WTC11 (cell line): ENCODE results near the gene ST6GALNAC3. TPM values are rescaled to one million over a fixed set of nuclear protein-coding genes. Genes with fewer than 3 reads are reported as not detected.
A peak's percentile ranks its signal among the peaks of the same experiment; 100 is the strongest.

Source experiments
- ARID4B ChIP-seq: sonication (generic); formaldehyde crosslinking; IDR thresholded peaks from 2 replicates; pipeline ENCODE4 v1.8.0; 2023; ENCODE audit warnings: missing genetic modification reagents, mild to moderate bottlenecking, borderline replicate concordance
- ATF6 ChIP-seq: sonication (generic); formaldehyde crosslinking; IDR thresholded peaks from 2 replicates; pipeline ENCODE4 v1.8.1; 2023; ENCODE audit warnings: mild to moderate bottlenecking, missing genetic modification reagents
- CBFB ChIP-seq: sonication (generic); formaldehyde crosslinking; IDR thresholded peaks from 2 replicates; pipeline ENCODE4 v1.8.1; 2022; ENCODE audit warnings: mild to moderate bottlenecking, low read depth, missing genetic modification reagents
- GABPB1 ChIP-seq: sonication (generic); formaldehyde crosslinking; IDR thresholded peaks from 2 replicates; pipeline ENCODE4 v1.8.1; 2023; ENCODE audit warnings: mild to moderate bottlenecking, missing genetic modification reagents
- HMGXB4 ChIP-seq: sonication (generic); formaldehyde crosslinking; IDR thresholded peaks from 2 replicates; pipeline ENCODE4 v1.8.1; 2023; ENCODE audit warnings: mild to moderate bottlenecking, moderate library complexity, missing genetic modification reagents
- NFE2L1 ChIP-seq: sonication (generic); formaldehyde crosslinking; IDR thresholded peaks from 2 replicates; pipeline ENCODE4 v1.8.1; 2023; ENCODE audit warnings: missing genetic modification reagents
- SOX15 ChIP-seq: fragments of 250-450 bp; sonication (Bioruptor Pico); IDR thresholded peaks from 2 replicates; pipeline ENCODE4 v1.9.0; 2021; ENCODE audit warnings: mild to moderate bottlenecking
- TP53 ChIP-seq: sonication (generic); formaldehyde crosslinking; IDR thresholded peaks from 2 replicates; pipeline ENCODE4 v1.8.1; 2023; ENCODE audit warnings: mild to moderate bottlenecking, missing genetic modification reagents
- ZNF317 ChIP-seq: sonication (generic); formaldehyde crosslinking; IDR thresholded peaks from 2 replicates; pipeline ENCODE4 v1.8.1; 2023; ENCODE audit warnings: low read depth, mild to moderate bottlenecking, moderate library complexity, missing genetic modification reagents, borderline replicate concordance
- total RNA-seq: library from RNA; stranded (reverse); gene quantifications from 3 replicates; pipeline ENCODE4 v1.2.3, GENCODE V29; 2021
- TF ChIP-seq, protein P1 (sequence below): sonication (generic); formaldehyde crosslinking; IDR thresholded peaks from 2 replicates; pipeline ENCODE4 v1.8.1; 2023; ENCODE audit warnings: mild to moderate bottlenecking, missing genetic modification reagents, borderline replicate concordance
- TF ChIP-seq, protein P2 (sequence below): sonication (generic); formaldehyde crosslinking; IDR thresholded peaks from 2 replicates; pipeline ENCODE4 v1.8.0; 2023; ENCODE audit warnings: mild to moderate bottlenecking, missing genetic modification reagents
- TF ChIP-seq, protein P3 (sequence below): sonication (generic); formaldehyde crosslinking; IDR thresholded peaks from 2 replicates; pipeline ENCODE4 v1.8.0; 2022; ENCODE audit warnings: mild to moderate bottlenecking, missing genetic modification reagents
- TF ChIP-seq, protein P4 (sequence below): sonication (generic); formaldehyde crosslinking; IDR thresholded peaks from 2 replicates; pipeline ENCODE4 v1.8.1; 2022; ENCODE audit warnings: mild to moderate bottlenecking, moderate library complexity, missing genetic modification reagents
- TF ChIP-seq, protein P5 (sequence below): sonication (generic); formaldehyde crosslinking; IDR thresholded peaks from 2 replicates; pipeline ENCODE4 v1.8.0; 2022; ENCODE audit warnings: mild to moderate bottlenecking, missing genetic modification reagents

The ST6GALNAC3 gene
- total RNA-seq, 1 experiment from 2014 or later: 11.9 TPM

GRCh38 chr1:76154206-76154956, 79.8 kb downstream of the ST6GALNAC3 start (continued):
- TF ChIP-seq, protein P1, sequence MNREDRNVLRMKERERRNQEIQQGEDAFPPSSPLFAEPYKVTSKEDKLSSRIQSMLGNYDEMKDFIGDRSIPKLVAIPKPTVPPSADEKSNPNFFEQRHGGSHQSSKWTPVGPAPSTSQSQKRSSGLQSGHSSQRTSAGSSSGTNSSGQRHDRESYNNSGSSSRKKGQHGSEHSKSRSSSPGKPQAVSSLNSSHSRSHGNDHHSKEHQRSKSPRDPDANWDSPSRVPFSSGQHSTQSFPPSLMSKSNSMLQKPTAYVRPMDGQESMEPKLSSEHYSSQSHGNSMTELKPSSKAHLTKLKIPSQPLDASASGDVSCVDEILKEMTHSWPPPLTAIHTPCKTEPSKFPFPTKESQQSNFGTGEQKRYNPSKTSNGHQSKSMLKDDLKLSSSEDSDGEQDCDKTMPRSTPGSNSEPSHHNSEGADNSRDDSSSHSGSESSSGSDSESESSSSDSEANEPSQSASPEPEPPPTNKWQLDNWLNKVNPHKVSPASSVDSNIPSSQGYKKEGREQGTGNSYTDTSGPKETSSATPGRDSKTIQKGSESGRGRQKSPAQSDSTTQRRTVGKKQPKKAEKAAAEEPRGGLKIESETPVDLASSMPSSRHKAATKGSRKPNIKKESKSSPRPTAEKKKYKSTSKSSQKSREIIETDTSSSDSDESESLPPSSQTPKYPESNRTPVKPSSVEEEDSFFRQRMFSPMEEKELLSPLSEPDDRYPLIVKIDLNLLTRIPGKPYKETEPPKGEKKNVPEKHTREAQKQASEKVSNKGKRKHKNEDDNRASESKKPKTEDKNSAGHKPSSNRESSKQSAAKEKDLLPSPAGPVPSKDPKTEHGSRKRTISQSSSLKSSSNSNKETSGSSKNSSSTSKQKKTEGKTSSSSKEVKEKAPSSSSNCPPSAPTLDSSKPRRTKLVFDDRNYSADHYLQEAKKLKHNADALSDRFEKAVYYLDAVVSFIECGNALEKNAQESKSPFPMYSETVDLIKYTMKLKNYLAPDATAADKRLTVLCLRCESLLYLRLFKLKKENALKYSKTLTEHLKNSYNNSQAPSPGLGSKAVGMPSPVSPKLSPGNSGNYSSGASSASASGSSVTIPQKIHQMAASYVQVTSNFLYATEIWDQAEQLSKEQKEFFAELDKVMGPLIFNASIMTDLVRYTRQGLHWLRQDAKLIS (CRISPR knock-in tag): no peak
- TF ChIP-seq, protein P2, sequence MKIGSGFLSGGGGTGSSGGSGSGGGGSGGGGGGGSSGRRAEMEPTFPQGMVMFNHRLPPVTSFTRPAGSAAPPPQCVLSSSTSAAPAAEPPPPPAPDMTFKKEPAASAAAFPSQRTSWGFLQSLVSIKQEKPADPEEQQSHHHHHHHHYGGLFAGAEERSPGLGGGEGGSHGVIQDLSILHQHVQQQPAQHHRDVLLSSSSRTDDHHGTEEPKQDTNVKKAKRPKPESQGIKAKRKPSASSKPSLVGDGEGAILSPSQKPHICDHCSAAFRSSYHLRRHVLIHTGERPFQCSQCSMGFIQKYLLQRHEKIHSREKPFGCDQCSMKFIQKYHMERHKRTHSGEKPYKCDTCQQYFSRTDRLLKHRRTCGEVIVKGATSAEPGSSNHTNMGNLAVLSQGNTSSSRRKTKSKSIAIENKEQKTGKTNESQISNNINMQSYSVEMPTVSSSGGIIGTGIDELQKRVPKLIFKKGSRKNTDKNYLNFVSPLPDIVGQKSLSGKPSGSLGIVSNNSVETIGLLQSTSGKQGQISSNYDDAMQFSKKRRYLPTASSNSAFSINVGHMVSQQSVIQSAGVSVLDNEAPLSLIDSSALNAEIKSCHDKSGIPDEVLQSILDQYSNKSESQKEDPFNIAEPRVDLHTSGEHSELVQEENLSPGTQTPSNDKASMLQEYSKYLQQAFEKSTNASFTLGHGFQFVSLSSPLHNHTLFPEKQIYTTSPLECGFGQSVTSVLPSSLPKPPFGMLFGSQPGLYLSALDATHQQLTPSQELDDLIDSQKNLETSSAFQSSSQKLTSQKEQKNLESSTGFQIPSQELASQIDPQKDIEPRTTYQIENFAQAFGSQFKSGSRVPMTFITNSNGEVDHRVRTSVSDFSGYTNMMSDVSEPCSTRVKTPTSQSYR (CRISPR knock-in tag): no peak
- TF ChIP-seq, protein P3, sequence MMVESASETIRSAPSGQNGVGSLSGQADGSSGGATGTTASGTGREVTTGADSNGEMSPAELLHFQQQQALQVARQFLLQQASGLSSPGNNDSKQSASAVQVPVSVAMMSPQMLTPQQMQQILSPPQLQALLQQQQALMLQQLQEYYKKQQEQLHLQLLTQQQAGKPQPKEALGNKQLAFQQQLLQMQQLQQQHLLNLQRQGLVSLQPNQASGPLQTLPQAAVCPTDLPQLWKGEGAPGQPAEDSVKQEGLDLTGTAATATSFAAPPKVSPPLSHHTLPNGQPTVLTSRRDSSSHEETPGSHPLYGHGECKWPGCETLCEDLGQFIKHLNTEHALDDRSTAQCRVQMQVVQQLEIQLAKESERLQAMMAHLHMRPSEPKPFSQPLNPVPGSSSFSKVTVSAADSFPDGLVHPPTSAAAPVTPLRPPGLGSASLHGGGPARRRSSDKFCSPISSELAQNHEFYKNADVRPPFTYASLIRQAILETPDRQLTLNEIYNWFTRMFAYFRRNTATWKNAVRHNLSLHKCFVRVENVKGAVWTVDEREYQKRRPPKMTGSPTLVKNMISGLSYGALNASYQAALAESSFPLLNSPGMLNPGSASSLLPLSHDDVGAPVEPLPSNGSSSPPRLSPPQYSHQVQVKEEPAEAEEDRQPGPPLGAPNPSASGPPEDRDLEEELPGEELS (CRISPR knock-in tag): no peak
- TF ChIP-seq NFE2L1 (CRISPR knock-in tag): no peak
- TF ChIP-seq, protein P4, sequence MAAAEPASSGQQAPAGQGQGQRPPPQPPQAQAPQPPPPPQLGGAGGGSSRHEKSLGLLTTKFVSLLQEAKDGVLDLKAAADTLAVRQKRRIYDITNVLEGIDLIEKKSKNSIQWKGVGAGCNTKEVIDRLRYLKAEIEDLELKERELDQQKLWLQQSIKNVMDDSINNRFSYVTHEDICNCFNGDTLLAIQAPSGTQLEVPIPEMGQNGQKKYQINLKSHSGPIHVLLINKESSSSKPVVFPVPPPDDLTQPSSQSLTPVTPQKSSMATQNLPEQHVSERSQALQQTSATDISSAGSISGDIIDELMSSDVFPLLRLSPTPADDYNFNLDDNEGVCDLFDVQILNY (CRISPR knock-in tag): no peak
- TF ChIP-seq ZNF317 (CRISPR knock-in tag): no peak
- TF ChIP-seq GABPB1 (CRISPR knock-in tag): 0 out of 2 replicates have a peak, but pooled peaks have one; percentile 23
- TF ChIP-seq SOX15: no peak
- TF ChIP-seq HMGXB4 (CRISPR knock-in tag): no peak
- no peak for TF ChIP-seq ARID4B (CRISPR knock-in tag)
- TF ChIP-seq, protein P5, sequence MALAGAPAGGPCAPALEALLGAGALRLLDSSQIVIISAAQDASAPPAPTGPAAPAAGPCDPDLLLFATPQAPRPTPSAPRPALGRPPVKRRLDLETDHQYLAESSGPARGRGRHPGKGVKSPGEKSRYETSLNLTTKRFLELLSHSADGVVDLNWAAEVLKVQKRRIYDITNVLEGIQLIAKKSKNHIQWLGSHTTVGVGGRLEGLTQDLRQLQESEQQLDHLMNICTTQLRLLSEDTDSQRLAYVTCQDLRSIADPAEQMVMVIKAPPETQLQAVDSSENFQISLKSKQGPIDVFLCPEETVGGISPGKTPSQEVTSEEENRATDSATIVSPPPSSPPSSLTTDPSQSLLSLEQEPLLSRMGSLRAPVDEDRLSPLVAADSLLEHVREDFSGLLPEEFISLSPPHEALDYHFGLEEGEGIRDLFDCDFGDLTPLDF: no peak
- no peak for TF ChIP-seq CBFB (CRISPR knock-in tag)
- TF ChIP-seq TP53 (CRISPR knock-in tag): no peak
- TF ChIP-seq ATF6 (CRISPR knock-in tag): no peak
